Panc1 (cell line): ENCODE data around the gene PADI6. TPM values are rescaled to one million over a fixed set of nuclear protein-coding genes. Genes with fewer than 3 reads are reported as not detected.
A peak's percentile ranks its signal among the peaks of the same experiment; 100 is the strongest.

Source experiments
- ATAC-seq: fragments of 200-7000 bp; cut with Tn5 transposase; 2 replicates; pipeline ENCODE4 v1.9.1; 2020; ENCODE audit warnings: mild to moderate bottlenecking, moderate library complexity
- BruUV-seq: library from RNA; stranded (reverse); fragments of 400-500 nt; replicated peaks from 2 replicates; lab custom pipeline; 2021; lab: Mats Ljungman, UMichigan
- CTCF ChIA-PET: fragments of 300-600 bp; sonication (Branson Sonifier 250); formaldehyde crosslinking; loops from one replicate; lab custom pipeline; 2022; ENCODE audit warnings: antibody characterized with exemption; lab: Charles Lee
- POLR2A ChIA-PET: fragments of 300-600 bp; sonication (Branson Sonifier 250); formaldehyde crosslinking; loops from one replicate; lab custom pipeline; 2022; ENCODE audit warnings: antibody characterized with exemption; lab: Charles Lee
- DNase-seq: peaks from one replicate; pipeline ENCODE4 v3.0.0-alpha.2; 2010; ENCODE audit warnings: low read depth, low spot score
- H3K27ac ChIP-seq: 2 replicates; pipeline ENCODE4 v1.5.1; 2011; ENCODE audit warnings: mild to moderate bottlenecking, low read length, inconsistent platforms
- H3K27me3 ChIP-seq: fragments of 200-500 bp; sonication (Bioruptor generic); 2 replicates; pipeline ENCODE4 v1.6.0; 2014; ENCODE audit warnings: low read length, inconsistent platforms; ENCODE audit not compliant: control insufficient read depth, insufficient read depth
- H3K36me3 ChIP-seq: fragments of 200-500 bp; sonication (Bioruptor generic); 2 replicates; pipeline ENCODE4 v1.5.1; 2014; ENCODE audit warnings: inconsistent platforms, mild to moderate bottlenecking, low read length, moderate library complexity; ENCODE audit not compliant: control insufficient read depth, insufficient read depth
- H3K4me1 ChIP-seq: 2 replicates; pipeline ENCODE4 v1.5.1; 2011; ENCODE audit warnings: inconsistent platforms, mild to moderate bottlenecking, low read length, moderate library complexity; ENCODE audit not compliant: control insufficient read depth, insufficient read depth
- H3K4me3 ChIP-seq, 2 experiments: 2 replicates each; pipeline ENCODE4 v1.5.1; 2011 to 2012; ENCODE audit warnings: low read depth in 2 of 2, low read length in 2 of 2, mild to moderate bottlenecking in 2 of 2, inconsistent platforms in 1 of 2, moderate library complexity in 1 of 2
- H3K9me3 ChIP-seq: fragments of 200-500 bp; sonication (Bioruptor generic); 2 replicates; pipeline ENCODE4 v1.5.1; 2014; ENCODE audit warnings: low read depth, mild to moderate bottlenecking, inconsistent platforms, low read length, moderate library complexity; ENCODE audit not compliant: control insufficient read depth, insufficient read depth
- CTCF ChIP-seq: fragments of 450-650 bp; IDR thresholded peaks from 2 replicates; pipeline ENCODE4 v1.5.1; 2017; ENCODE audit warnings: mild to moderate bottlenecking
- POLR2AphosphoS5 ChIP-seq: IDR thresholded peaks from 2 replicates; pipeline ENCODE4 v1.6.1; 2012; ENCODE audit warnings: mild to moderate bottlenecking, low read depth, low read length, moderate library complexity
- SIN3A ChIP-seq: IDR thresholded peaks from 2 replicates; pipeline ENCODE4 v1.6.1; 2012; ENCODE audit warnings: low read depth, mild to moderate bottlenecking, low read length, moderate library complexity, borderline replicate concordance; ENCODE audit not compliant: insufficient read depth
- TCF7L2 ChIP-seq: IDR thresholded peaks from 2 replicates; pipeline ENCODE4 v1.6.1; 2011; ENCODE audit warnings: mild to moderate bottlenecking, low read depth, low read length, inconsistent platforms
- in situ Hi-C: cut with HindIII; loops from 2 replicates; pipeline ENCODE4 v1.10.0; 2016; ENCODE audit warnings: low sequenced_read_pairs, low pct_unique_long_range_greater_than_20kb
- intact Hi-C: fragments of 100-400 bp; cut with micrococcal nuclease; formaldehyde crosslinking; loops from one replicate; pipeline ENCODE4 v1.10.0; 2022; ENCODE audit not compliant: unreplicated experiment
- total RNA-seq: library from RNA; stranded (reverse); gene quantifications from one replicate; pipeline ENCODE4 v1.2.1, GENCODE V29; 2021; ENCODE audit not compliant: unreplicated experiment
- TF ChIP-seq, protein P1 (sequence below), 2 experiments: IDR thresholded peaks; 2 replicates each; pipeline ENCODE4 v1.6.1; 2011 to 2012; ENCODE audit warnings: low read depth in 2 of 2, control low read depth in 1 of 2, low read length in 1 of 2, mild to moderate bottlenecking in 1 of 2, moderate library complexity in 1 of 2; ENCODE audit not compliant: insufficient read depth in 1 of 2

The PADI6 gene
- total RNA-seq, 1 experiment from 2014 or later: not detected

GRCh38 chr1:17419626-17420328 is 47.8 kb downstream of the PADI6 start:
- H3K36me3 ChIP-seq: peaks cover 22% of the 10 kb centered on the region
- no peak overlapping the region for H3K27ac ChIP-seq
- ChIA-PET CTCF (no interaction called here), POLR2A (no interaction called here)
- in situ Hi-C loops: no loop called here
- intact Hi-C loops: loop anchor here (2.0 kb wide), 1 partner anchor 65 kb away; no protein-coding TSS in a partner anchor
- H3K4me3 ChIP-seq: no peak overlapping the region
- ATAC-seq: peak; percentile 91
- no peaks in the 10 kb centered on the region for H3K9me3 ChIP-seq
- DNase-seq: no peak
- no TSS peak for BruUV-seq
- H3K4me1 ChIP-seq: peaks cover 4% of the 10 kb centered on the region; the same call in 1 of the 2 replicates
- TF ChIP-seq CTCF (peak; percentile 100), TCF7L2 (no peak), SIN3A (no peak), POLR2AphosphoS5 (0 out of 2 replicates have a peak, but pooled peaks have one; percentile 16)
- TF ChIP-seq, protein P1, sequence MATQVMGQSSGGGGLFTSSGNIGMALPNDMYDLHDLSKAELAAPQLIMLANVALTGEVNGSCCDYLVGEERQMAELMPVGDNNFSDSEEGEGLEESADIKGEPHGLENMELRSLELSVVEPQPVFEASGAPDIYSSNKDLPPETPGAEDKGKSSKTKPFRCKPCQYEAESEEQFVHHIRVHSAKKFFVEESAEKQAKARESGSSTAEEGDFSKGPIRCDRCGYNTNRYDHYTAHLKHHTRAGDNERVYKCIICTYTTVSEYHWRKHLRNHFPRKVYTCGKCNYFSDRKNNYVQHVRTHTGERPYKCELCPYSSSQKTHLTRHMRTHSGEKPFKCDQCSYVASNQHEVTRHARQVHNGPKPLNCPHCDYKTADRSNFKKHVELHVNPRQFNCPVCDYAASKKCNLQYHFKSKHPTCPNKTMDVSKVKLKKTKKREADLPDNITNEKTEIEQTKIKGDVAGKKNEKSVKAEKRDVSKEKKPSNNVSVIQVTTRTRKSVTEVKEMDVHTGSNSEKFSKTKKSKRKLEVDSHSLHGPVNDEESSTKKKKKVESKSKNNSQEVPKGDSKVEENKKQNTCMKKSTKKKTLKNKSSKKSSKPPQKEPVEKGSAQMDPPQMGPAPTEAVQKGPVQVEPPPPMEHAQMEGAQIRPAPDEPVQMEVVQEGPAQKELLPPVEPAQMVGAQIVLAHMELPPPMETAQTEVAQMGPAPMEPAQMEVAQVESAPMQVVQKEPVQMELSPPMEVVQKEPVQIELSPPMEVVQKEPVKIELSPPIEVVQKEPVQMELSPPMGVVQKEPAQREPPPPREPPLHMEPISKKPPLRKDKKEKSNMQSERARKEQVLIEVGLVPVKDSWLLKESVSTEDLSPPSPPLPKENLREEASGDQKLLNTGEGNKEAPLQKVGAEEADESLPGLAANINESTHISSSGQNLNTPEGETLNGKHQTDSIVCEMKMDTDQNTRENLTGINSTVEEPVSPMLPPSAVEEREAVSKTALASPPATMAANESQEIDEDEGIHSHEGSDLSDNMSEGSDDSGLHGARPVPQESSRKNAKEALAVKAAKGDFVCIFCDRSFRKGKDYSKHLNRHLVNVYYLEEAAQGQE (IDR thresholded peaks at IDR 0.05; ENCODE audit: insufficient read depth in 1 of 2, low read depth in 2 of 2, low read length in 1 of 2): no peak
- H3K27me3 ChIP-seq: no peaks in the 10 kb centered on the region

- Histone ChIP-seq H3K9me3 (no peaks in the 10 kb centered on the region), H3K4me3 (no peak overlapping the region), H3K27ac (no peak overlapping the region), H3K36me3 (peaks cover 23% of the 10 kb centered on the region), H3K27me3 (no peaks in the 10 kb centered on the region), H3K4me1 (peaks cover 4% of the 10 kb centered on the region; the same call in 1 of the 2 replicates)
- BruUV-seq: TSS peak; percentile 28
- in situ Hi-C loops (no loop called here), intact Hi-C loops (loop anchor here (2.0 kb wide), 1 partner anchor 64 kb away; no protein-coding TSS in a partner anchor)
- no peak for TF ChIP-seq SIN3A
- no peak for TF ChIP-seq POLR2AphosphoS5
- TF ChIP-seq, protein P1 (IDR thresholded peaks at IDR 0.05; ENCODE audit: insufficient read depth in 1 of 2, low read depth in 2 of 2, low read length in 1 of 2): no peak
- TF ChIP-seq CTCF: no peak
- no peak for TF ChIP-seq TCF7L2
- DNase-seq (no peak), ATAC-seq (no peak)
- CTCF ChIA-PET: interaction anchor here (0.6 kb wide), 1 partner anchor 48 kb away, joined by 3 read pairs; no protein-coding TSS in a partner anchor
- POLR2A ChIA-PET: interaction anchor here (0.5 kb wide), 1 partner anchor 236 kb away, joined by 6 read pairs; no protein-coding TSS in a partner anchor
These were observed 48.5 kb downstream of the PADI6 start for GRCh38 chr1:17420391-17420918.
